ENCODE data around the gene NBPF6.
"Not testable (repeated sequence)": the region's sequence is repeated elsewhere in the genome, so short reads cannot be mapped to it uniquely, and the experiment has no call there.

Gene NBPF6

DNA sequence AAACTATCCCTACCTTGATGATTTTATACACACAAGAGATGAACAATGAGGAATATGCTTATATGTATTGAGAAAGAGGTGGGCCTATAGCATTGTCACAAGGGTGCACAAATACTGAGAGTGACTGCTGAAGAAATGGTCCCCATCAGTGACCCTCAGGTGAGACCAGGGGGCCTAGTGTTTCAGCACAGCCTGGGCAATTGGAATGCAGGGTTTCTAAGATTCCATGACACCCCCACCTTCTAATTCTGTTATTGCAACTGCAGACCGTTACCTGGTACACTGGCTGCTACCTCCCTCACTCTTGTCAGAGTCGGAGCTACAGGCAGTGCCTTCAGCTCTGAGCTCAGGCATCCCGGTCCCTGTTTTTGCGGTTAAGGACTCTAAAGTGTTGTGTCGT, at the start of gene NBPF6:
Gene NBPF6 (plus strand): TSS at position 301 of the 400 bp plus-strand sequence. CDS start 259 bp downstream, outside the sequence.
- H3K4me3 ChIP-seq (ENCODE audit: low read depth, low read length) = not testable (repeated sequence)

DNA sequence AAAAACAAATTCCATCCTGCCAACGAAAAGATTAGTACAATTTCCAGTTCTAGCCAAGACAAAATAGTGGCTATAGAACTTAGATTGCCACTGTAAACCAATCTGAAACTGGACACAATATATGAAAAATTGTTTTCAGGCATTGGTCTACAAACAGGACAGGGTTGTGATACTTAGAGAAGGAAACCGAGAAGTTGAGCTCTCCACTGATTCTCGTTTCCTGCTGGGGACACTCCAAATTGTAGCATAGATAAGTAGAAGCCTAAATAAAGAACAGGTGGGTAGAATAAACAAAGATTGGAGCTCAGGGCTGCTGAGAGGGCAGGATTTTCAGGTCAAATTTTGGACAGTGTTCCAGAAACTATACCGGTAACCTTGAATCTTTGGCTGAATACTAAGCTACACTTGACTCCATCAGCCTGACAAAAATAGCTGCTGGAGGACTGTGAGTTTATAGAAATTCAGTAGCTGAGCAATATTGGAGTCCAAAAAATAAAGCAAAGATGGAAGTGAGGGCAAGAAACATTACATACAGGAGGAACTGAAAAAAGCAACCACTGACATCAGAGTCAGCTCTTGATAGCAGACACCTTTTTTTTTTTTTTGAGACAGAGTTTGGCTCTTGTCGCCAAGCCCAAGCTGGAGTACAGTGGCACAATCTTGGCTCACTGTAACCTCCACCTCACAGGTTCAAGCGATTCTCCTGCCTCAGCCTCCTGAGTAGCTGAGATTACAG, 38.9 kb upstream of the NBPF6 start:
- not testable (repeated sequence) for H3K4me3 ChIP-seq (ENCODE audit: low read depth, low read length)

DNA sequence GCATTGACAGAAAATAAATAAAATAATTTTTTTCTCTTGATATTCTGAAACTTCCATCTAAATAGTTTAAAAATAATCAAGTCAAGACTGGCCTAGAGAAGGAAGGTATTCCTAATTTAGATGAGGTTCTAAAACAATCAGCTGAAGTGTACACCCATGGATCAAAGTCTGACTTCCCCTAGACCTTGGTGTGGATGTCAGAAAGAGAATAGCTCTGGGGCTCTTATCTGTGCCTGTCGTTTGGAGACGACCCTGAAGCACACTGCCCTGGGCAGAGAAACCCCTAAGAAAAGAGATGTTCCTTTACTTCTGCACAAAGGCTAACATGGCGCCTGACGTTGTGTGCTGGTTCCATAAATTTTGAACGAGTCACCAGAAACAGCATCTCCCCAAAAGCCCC, 30.0 kb upstream of the NBPF6 start:
- not testable (repeated sequence) for H3K4me3 ChIP-seq (ENCODE audit: low read depth, low read length)

- H3K4me3 ChIP-seq (ENCODE audit: low read depth, low read length) = not testable (repeated sequence)
Observed at GRCh38 chr1:108421061-108421916, 28.9 kb upstream of the NBPF6 start.

DNA sequence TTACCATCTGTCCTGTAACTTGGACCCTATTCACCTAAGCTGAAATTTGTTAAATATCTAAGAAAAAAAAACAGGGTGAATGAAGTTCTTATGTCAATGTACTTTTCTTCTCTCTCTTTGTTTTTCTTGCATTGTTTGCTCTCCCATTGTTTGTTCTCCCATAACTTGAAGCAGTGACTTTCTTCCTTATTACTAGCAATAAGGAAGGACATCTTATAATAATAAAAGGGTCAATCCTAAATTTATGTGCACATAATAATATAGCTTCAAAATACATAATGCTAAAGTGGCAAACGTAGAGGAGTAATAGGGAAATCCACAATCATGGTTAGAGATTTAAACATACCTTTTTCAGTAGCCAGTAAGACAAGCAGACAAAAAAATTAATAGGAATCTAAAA, 23.3 kb upstream of the NBPF6 start:
- H3K4me3 ChIP-seq (ENCODE audit: low read depth, low read length) = not testable (repeated sequence)

DNA sequence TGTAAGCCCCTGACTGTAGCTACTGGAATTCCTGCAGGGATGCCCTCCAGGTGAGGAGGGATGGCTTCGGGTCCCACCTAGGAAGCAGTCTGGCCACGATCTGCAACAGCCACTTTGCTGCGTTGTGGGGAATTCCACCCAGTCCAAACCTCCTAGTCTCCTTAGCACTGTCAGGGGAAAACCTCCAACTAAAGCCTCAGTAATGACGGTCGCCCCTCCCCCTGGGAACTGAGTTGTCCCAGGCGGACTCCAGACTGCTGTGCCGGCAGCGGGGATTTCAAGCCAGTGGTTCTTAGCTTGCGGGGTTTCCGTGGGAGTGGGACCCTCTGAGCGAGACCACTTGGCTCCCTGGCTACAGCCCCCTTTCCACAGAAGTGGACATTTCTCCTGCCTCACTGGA, 18.1 kb upstream of the NBPF6 start:
- H3K4me3 ChIP-seq (ENCODE audit: low read depth, low read length) = not testable (repeated sequence)

DNA sequence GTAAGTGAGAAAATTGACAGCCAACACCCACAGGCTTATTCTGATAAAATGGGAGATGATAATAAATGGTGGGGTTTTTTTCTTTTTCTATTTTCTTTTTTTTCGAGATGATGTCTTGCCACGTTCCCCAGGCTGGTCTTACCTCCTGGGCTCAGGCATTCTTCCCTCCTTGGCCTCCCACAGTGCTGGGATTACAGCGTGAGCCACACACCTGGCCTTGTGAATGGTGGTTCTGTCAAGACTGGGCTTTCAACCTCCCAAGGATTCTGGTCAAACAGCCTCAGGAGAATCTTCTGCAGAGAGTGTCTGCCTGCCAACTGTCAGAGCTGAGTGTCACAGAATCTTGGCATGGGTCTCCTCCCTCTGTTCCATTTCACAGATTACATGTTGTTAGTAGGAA, 16.7 kb upstream of the NBPF6 start:
- not testable (repeated sequence) for H3K4me3 ChIP-seq (ENCODE audit: low read depth, low read length)

- H3K4me3 ChIP-seq (ENCODE audit: low read depth, low read length) = not testable (repeated sequence)
Observed at GRCh38 chr1:108438536-108438935, 11.6 kb upstream of the NBPF6 start.

- not testable (repeated sequence) for H3K4me3 ChIP-seq (ENCODE audit: low read depth, low read length)
Observed at GRCh38 chr1:108454521-108454920, 4.4 kb downstream of the NBPF6 start.

DNA sequence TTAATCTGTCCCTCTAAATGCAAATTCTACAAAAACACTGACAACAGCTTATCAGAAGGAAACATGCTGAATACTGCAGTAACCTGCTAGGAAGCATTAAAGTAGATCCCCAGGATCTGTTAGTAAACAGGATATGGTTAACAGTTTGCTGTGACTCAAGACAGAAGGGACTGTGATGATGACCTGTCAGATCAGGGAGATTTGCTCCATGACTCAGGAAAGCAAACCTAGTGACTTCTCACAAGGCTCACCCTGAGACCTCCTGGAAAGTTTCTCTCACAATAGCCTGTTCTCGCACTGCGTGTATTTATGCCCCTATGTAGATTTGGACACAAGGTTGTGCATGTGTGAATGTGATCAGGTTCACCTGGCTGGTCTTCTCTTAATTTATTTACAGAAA, 8.5 kb downstream of the NBPF6 start:
- not testable (repeated sequence) for H3K4me3 ChIP-seq (ENCODE audit: low read depth, low read length)

- not testable (repeated sequence) for H3K4me3 ChIP-seq (ENCODE audit: low read depth, low read length)
Observed at GRCh38 chr1:108461758-108462157, 11.6 kb downstream of the NBPF6 start.

GRCh38 chr1:108463962-108464361, 13.8 kb downstream of the NBPF6 start:
- not testable (repeated sequence) for H3K4me3 ChIP-seq (ENCODE audit: low read depth, low read length)

DNA sequence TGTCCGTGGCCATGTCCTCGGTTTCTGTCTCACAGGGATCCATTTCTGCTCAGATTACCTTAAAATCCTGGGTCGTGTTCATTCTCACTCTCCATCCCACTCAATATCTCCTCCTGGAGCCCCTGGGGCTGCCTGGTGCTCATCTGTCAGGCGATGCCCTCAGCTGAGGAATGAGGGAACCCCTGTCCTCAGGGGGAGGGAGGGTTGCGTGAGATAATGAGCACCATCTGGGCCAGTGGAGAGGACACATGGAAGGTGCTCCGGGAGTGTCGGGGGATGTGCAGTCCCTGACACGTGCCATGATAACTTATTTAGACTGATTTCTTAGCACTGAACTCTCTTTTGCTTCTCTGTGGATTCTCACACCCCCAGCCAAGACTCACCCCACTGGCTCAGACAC, 16.0 kb downstream of the NBPF6 start:
- H3K4me3 ChIP-seq (ENCODE audit: low read depth, low read length) = not testable (repeated sequence)

DNA sequence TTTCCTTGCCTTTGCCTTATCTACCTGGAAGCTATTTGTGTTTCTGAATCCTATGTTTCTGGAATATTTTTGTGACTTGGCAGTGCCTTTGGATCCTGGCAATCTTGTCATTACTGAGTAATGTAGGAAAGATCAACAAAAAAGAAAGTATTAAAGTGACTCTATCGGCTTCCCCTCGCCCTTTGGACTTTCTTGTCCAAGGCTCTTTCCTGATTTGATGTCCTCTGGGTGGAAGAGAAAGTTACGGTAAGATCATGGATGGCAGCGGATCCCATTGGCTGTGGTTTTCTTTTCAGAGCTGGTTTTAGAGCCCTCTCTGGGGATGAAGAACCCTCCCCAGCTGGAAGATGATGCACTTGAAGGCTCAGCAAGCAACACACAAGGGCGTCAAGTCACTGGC, 17.0 kb downstream of the NBPF6 start:
- not testable (repeated sequence) for H3K4me3 ChIP-seq (ENCODE audit: low read depth, low read length)

GRCh38 chr1:108470750-108471149, 20.6 kb downstream of the NBPF6 start:
- H3K4me3 ChIP-seq (ENCODE audit: low read depth, low read length) = not testable (repeated sequence)

DNA sequence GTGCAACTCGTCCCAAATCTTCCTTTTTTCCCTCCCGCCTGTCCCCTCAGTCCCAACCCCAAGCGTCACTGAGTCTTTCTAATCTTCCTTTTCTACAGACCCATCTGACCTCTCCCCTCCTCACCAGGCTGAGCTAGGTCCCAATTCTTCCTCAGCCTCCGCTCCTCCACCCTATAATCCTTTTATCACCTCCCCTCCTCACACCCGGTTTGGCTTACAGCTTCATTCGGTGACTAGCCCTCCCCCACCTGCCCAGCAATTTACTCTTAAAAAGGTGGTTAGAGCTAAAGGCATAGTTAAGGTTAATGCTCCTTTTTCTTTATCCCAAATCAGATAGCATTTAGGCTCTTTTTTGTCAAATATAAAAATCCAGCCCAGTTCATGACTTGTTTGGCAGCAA, 24.4 kb downstream of the NBPF6 start:
- H3K4me3 ChIP-seq (ENCODE audit: low read depth, low read length) = not testable (repeated sequence)

DNA sequence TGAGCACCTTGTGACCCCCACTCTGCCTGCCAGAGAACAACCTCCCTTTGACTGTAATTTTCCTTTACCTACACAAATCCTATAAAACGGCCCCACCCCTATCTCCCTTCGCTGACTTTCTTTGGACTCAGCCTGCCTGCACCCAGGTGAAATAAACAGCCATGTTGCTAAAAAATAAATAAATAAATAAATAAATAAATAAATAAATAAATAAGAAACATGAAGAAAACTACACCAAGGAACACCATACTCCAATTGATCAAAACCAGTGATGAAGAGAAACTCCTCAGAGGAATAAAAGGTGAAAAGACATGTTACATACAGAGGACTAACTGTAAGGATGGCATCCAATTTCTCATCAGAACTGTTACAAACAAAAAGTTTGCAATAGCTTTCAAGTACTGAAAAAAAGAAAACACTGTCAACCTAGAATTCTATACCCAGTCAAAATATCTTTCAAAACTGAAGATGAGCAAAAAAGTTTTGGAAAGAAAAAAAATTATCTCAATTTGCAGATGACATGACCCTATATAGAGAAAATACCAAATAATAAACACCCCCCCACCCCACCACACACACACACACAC, 28.4 kb downstream of the NBPF6 start:
- H3K4me3 ChIP-seq (ENCODE audit: low read depth, low read length) = no peak overlapping the region

- H3K4me3 ChIP-seq (ENCODE audit: low read depth, low read length) = no peak overlapping the region
Observed at GRCh38 chr1:108482708-108483107, 32.6 kb downstream of the NBPF6 start.

GRCh38 chr1:108485990-108486389, 35.8 kb downstream of the NBPF6 start:
- H3K4me3 ChIP-seq (ENCODE audit: low read depth, low read length) = not testable (repeated sequence)

- not testable (repeated sequence) for H3K4me3 ChIP-seq (ENCODE audit: low read depth, low read length)
Observed at GRCh38 chr1:108486707-108487106, 36.6 kb downstream of the NBPF6 start.

DNA sequence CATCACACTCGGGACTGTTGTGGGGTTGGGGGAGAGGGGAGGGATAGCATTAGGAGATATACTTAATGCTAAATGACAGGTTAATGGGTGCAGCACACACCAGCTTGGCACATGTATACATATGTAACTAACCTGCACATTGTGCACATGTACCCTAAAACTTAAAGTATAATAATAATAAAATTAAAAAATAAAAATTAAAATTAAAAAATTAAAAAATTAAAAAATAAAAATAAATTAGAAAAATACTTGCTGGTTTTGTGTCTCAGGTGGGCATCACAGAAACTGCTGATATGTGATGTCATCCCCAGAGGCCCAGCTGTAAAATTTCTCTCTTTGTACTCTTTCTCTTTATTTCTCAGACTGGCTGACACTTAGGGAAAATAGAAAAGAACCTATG, 44.9 kb downstream of the NBPF6 start:
- not testable (repeated sequence) for H3K4me3 ChIP-seq (ENCODE audit: low read depth, low read length)

GRCh38 chr1:108496856-108497255, 46.7 kb downstream of the NBPF6 start:
- not testable (repeated sequence) for H3K4me3 ChIP-seq (ENCODE audit: low read depth, low read length)
